ENCODE results near the gene AFF1. TPM values are rescaled to one million over a fixed set of nuclear protein-coding genes. Genes with fewer than 3 reads are reported as not detected.
"Not testable (repeated sequence)": the region's sequence is repeated elsewhere in the genome, so short reads cannot be mapped to it uniquely, and the experiment has no call there.

AFF1 gene
- polyA plus RNA-seq, 3 donors: 43.7 to 61.5 (median 51.0) TPM

DNA sequence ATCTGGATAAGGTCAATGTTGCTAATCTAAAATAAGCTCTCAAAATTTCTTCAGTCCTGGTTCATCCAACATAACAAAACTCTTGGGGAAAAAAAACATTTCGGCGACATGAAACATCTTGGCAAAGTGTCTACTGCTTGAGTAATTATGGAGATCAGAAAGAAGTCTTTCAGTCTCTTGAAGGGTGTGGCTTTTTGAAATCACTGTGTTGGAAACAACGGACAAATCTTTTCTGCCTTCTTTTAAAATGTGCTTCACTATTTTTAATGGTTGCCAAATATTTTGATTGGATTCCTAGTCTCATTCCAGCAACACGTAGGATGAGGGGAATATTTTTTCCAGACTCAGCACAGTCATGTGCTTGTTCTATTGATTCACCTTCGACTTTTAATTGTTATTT, 147.0 kb downstream of the AFF1 start:
- DNase-seq (ENCODE audit: extremely low read depth in 1 of 11, low read depth in 9 of 11, low spot score in 4 of 11): no peak

DNA sequence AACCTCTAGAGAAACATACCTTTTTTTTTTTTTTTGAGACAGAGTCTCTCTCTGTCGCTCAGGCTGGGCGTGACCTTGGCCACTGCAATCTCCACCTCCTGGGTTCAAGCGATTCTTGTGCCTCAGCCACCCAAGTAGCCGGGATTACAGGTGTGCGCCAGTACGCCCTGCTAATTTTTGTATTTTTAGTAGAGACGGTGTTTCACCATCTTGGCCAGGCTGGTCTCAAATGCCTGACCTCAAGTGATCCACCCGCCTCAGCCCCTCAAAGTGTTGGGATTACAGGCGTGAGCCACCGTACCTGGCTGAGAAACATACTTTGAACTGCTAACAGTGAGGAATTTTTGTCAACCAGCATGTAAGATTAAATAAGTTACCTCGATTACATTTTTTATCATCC, 150.9 kb downstream of the AFF1 start:
- DNase-seq (ENCODE audit: extremely low read depth in 1 of 11, low read depth in 9 of 11, low spot score in 4 of 11): not testable (repeated sequence)

DNA sequence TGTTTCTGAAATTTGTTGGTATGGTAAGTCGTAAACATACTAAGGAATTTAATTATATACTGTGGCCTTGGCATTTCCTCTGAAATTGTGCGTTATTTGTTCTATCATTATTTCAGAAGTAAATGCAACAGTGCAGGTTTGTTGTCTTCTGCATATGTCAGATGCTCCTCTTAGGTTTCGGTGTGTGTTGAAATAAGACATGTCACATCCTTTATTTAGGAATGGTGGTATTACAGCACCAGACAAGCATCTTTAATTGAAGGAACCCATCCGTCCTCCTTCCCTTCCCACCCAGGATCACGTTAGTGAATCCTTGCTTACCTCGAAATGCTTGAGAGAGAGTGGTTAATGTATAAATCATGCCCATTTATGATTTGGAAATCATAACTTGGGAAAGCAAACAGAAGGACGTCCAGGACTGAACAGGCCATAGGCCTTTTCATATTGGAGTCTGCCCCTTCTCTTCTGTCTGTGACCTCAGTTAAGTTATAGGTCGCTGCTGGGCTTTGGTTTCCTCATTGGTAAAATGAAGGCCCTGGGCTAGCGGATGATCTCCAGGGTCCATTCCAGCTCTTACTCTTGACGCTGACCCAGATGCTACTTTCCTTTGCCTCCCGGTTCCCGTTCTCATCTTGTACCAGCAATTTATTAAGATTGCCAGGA, 151.5 kb downstream of the AFF1 start:
- DNase-seq (ENCODE audit: extremely low read depth in 1 of 11, low read depth in 9 of 11, low spot score in 4 of 11): no peak

DNA sequence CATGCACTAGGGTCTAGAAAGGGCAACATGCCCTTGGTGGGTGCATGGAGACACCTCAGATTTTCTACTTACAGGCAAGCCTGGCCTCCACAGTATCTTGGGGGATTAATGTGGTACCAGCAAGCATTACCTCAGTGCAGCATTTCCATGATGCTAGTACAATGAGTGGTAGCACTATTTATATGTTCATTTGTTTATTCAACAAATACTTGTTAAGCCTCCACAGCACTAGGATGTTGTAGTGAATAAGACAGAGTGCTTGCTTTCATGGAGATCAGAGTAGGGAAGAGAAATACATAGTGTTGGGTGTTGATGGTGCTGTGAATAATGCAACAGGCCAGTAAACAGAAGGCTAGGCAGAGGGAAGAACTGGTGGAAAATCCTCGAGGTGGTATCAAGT, 152.2 kb downstream of the AFF1 start:
- DNase-seq (ENCODE audit: extremely low read depth in 1 of 11, low read depth in 9 of 11, low spot score in 4 of 11): no peak

DNA sequence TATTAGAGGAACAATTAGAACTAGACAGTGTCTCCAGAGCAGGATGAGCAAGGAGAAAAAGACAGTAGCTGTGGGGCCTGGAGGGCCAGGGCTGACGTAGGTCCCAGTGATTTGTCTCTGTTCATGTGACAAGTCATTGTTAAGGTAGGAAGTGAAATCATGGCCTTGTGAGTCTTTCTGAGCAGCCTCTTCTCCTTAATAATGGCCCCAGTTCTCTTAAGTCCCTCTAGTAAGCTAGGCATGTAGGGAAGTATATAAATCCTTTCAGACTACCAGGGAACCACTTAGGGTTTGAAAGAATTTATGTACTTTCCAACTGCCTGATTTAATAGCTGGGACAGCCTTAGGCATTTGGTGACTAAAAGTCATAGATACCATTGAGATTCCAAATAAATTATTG, 152.6 kb downstream of the AFF1 start:
- DNase-seq (ENCODE audit: extremely low read depth in 1 of 11, low read depth in 9 of 11, low spot score in 4 of 11): no peak

DNA sequence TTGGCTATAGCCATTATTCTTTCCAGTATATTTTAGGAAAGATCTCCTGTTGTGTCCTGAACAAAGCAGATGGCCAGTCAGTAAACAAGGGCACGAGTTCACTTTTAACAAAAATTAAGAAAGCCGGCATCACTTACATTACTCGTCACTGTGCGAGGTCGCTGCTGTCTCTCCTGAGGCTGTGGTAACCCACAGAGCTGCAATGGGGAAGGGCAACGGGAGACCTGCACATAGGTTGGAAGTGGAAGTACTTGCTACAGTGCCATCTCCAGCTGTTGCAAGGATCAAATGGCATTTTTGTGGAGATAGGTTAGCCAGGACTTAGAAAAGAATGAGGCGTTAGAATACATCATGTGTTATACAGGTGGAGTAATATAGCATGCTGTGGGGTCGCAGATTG, 153.4 kb downstream of the AFF1 start:
- no peak for DNase-seq (ENCODE audit: extremely low read depth in 1 of 11, low read depth in 9 of 11, low spot score in 4 of 11)

DNA sequence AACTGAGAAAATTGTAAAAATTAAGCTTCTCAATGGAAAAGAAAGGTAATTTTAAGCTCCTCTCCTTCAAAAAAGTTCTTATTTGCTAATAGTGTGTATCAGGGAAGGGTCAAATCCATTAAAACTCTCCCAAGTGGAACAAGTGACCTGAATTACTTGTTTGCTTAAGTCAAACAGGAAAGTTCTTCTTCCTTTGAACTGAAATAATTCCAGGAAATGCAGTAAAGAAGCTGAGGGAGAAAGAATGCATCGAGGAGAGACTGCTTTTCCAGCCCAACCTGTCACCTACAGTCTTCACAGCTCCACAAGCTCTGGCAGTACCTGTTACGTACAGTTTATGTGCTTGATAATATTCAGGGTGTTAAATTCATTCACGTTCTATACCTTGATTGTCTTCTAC, 154.6 kb downstream of the AFF1 start:
- peak in 3 of 11 donors; percentile 49 to 71 (median 67) for DNase-seq (ENCODE audit: extremely low read depth in 1 of 11, low read depth in 9 of 11, low spot score in 4 of 11)

DNA sequence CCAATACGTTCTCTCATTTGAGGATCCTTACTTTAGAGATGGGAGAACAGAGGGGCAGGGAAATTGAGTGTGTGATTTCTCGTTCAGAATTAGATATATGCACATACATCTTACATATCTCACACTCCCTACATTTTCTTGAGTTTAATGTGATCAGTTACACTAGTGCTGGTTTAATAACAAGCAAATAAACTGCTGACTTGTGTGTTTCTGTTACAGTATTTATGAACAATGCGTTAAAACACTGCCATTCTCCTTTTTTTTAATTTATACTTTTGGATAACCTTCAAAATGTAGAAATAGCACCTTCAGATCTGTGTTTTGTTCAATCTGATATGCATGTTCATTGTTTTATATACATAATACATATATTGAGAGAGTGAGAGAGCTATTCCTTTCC, 155.5 kb downstream of the AFF1 start:
- no peak for DNase-seq (ENCODE audit: extremely low read depth in 1 of 11, low read depth in 9 of 11, low spot score in 4 of 11)

DNA sequence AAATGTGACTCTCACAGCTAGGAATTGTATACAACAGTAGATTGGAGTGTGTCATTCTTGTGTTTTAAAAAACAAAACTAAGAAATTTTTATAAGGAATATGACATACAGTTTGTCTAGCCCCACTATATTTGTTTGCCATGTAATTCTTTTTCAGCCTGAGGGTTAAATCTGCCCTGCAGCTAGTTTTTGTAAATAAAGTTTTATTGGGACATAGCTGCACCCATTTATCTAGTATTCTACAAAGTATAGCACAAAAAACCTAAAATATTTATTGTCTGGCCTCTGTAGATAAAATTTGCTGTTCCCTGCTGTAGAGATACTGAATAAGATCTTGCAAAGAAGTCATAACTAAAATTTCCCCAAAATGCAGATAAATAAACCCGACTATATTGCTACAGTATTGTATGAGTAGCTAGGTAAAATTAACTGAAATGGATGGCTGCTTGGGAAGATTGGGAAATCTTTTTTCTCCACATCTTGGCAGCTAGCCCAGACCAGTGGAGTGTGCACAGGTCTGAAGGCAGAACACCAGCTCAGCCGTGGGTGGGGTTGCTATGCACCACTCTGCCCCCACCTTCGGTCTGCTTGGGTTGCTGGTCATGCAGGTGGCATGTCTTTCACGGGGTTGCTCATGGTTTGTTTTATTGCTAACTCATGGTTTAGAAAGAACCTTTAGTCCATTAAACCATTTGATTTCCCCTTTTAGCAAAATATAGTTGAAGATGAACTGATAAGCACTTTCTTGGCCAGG, 157.8 kb downstream of the AFF1 start:
- DNase-seq (ENCODE audit: extremely low read depth in 1 of 11, low read depth in 9 of 11, low spot score in 4 of 11): peak in 7 of 11 donors; percentile 64 to 89 (median 76)

DNA sequence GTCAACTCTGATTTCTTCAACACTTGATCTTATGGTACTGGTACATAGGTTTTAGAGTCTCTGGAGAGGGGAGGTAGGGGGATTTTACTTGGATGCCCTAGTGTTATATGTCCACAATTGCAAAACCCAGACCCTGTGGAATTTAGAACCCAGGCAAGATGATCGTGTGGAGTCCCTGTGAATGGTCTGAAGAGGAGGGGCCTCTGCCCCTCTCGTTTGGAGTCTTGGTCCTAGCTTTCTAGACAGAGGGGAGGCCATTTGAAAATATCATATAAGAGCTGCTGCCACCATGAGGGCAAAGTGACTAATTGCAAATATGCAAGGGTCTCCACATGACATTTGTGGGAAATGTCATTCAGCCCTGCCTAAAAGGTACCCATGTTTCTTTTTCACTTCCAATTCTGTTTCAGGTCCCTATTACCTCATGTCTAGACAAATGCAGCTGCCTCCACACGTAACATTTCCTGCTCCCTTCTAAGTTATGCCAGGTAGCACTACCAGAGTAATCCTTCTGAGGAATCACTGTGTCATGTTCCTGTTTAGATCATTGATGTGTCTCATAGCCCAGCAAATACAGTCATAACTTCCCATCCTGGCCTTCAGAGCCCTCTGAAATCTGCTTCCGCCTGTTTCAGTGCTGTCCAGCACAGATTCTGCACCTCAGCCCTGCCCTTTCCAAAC, 158.8 kb downstream of the AFF1 start:
- DNase-seq (ENCODE audit: extremely low read depth in 1 of 11, low read depth in 9 of 11, low spot score in 4 of 11): no peak

DNA sequence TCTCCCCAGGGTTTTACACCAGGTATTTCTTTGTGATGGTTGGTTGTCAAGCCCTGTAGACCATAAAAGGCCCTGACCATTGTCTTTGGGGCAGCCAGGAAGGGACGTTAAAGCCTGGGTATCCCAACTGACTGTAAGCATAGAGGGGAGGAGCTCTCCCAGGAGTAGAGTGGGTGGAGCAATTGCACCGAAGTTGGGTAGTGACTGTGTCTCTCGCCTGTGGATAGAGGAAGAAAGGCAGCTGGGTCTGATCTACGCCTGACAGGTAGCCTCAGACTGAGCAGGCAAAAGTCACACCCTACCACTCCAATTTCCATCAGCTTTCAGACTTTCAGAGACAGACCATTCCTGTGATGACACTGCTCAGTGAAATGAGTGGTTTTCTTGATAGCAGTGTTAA, 162.3 kb downstream of the AFF1 start:
- DNase-seq (ENCODE audit: extremely low read depth in 1 of 11, low read depth in 9 of 11, low spot score in 4 of 11): no peak

DNA sequence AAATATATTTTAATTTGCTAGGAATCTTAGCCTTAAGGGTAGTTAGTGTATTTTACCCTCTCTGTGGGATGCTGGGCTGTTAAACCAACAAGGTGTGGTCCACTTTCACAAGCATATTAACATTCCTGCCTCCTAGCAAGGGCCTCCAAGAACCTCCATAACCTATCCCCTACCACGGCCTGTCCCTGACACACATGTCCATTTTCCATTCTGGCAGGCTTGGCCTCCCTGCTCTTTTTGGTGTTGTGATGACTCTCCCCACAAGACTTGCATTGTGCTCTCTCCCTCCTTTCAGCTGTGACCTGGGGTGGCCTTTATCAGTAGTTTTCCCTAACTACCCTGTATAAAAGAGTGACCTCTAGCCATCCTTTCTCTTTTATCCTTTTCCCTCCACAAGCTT, 165.4 kb downstream of the AFF1 start:
- DNase-seq (ENCODE audit: extremely low read depth in 1 of 11, low read depth in 9 of 11, low spot score in 4 of 11): no peak

DNA sequence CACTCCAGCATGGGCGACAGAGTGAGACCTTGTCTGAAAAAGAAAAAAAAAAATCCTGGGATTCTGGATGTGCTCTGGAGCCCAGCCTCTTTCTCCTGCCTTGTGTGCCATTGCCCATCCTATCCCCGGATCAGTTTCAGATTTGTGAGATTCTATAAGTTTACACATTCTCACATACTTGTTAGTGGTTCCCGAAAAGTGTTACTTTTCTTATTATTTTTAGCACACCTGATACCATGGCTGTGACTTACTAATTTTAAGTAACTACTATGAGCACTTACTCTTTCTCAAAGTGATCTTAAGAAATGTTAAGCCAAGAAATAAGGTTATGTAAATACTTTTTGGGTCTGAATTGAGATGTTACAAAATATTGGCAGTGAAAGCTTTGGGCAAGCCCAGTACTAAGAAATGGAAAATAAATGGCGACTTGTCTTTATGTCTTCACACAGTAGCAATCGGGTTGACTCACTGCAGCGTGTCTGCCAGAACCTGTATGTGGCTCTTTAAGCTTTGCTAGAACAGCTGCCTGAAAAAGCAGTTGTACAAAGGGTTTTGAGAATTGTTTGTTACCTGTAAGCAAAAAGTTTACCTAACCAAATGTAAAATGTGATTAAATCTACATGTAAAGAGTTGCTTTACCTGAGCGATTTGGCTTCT, 166.9 kb downstream of the AFF1 start:
- DNase-seq (ENCODE audit: extremely low read depth in 1 of 11, low read depth in 9 of 11, low spot score in 4 of 11): no peak

DNA sequence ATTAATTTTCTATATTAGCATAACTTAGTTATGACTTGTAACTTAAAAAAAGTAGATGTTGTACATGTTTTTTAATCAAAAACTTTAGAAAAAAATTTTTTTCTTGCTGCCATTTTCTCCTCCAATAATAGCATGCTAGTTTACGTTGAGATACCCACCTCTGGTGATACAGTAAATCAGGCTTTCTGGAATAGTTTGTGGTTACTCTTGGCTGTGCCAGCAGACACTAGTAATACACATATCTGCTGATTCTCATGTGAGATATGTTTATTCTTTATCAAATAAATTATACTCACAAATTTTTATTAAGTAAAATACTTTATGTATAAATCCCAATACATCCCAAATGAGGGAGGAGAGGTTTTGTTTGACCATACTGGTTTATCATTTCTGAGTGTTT, 168.3 kb downstream of the AFF1 start:
- no peak for DNase-seq (ENCODE audit: extremely low read depth in 1 of 11, low read depth in 9 of 11, low spot score in 4 of 11)

DNA sequence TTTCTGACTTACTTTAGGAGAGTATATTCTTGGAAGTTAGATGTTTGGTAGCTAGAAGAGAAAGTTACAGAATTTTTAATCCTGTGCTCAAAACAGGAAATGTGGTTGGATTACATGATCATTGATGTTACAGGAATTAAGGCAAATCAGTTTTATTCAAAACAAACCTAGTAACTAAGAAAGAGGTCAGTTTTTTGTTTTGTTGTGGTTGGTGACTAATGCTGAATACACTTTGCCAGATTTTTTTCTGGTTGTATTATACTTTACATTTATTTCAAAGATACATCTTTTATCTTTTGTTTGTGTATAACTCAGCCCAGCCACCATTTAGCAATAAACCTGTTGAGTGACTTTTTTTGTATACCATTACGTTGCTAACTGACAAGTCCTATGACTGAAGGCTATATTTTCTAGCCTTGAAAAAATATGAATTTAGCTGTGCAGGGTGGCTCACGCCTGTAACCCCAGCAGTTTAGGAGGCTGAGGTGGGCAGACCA, 168.9 kb downstream of the AFF1 start:
- DNase-seq (ENCODE audit: extremely low read depth in 1 of 11, low read depth in 9 of 11, low spot score in 4 of 11): no peak

DNA sequence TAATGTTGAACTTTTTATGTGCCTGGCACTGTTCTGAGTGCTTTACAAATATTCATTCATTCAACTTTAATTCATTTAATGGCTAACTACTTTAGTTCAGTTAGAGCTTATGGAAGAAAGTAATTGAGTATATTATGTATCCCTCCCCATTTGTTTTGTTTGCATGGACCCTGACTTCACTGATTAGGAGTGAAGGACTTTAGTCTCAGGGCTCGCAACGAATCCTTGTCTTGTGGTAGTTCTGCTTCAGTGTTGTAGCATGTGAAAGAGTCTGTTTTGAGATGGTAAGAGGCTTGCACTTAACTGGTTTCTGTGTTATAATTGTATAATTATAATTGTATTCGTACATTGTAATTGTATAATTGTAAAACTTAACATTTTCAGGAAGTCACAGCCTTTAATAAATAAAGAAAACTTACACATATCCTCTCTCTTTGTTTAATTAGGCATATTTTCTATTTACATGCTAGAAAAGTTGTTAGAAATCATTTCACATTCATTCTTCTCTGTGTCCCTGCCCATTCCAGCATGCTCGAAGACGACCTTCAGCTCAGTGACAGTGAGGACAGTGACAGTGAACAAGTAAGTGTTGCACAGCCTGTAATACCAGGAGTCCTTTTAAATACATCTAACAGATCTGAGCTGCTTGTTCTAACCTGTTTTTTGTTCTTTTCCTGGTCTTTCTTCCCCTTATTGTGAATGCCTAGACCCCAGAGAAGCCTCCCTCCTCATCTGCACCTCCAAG, 170.5 kb downstream of the AFF1 start:
- DNase-seq (ENCODE audit: extremely low read depth in 1 of 11, low read depth in 9 of 11, low spot score in 4 of 11): no peak

DNA sequence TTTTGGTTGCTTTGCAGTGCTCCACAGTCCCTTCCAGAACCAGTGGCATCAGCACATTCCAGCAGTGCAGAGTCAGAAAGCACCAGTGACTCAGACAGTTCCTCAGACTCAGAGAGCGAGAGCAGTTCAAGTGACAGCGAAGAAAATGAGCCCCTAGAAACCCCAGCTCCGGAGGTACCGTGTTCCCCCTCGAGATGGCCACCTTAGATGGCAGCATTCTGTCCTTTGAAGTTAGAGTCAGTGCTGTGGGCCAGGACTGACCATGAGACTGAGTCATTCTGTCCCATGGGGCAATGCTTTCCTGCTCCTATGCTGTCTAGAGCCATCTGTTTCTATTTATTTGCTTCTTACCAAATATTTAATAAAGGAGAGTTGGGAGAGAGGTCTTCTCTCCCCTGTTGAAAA, 173.3 kb downstream of the AFF1 start:
- DNase-seq (ENCODE audit: extremely low read depth in 1 of 11, low read depth in 9 of 11, low spot score in 4 of 11): no peak

DNA sequence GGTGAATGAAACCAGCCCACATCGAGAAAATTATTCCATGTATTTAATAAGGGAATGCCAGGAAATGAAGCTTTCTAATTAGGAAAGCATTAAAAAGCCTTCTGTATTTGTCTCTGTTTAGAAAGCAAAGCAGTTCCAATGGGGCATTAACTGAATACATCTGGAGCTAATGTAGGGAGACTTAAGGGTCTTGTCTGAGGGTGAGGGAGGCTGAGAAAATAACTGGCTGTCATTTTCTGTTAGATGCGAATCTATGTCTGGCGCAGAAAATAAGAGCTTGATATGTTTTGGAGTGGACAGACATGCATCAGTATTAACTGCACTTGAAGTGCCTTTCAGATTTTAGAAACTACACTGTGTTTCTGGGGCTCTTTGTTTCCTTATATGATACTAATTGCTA, 174.3 kb downstream of the AFF1 start:
- no peak for DNase-seq (ENCODE audit: extremely low read depth in 1 of 11, low read depth in 9 of 11, low spot score in 4 of 11)

DNA sequence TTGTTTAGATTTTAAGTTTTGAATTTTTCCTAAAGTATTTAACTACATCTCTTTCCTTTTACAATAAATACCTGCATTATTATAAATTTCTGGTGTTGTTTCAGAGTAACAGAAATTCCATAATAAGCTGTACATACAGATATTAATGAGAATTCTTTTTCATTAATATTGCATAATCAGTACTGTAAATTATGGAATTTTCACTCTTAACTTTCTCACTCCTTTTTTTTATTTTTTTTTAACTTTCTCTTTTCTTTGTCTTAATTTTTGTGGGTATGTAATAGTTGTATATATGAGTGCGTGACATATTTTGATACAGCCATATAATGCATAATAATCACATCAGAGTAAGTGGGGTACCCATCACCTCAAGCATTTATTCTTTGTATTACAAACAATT, 175.1 kb downstream of the AFF1 start:
- DNase-seq (ENCODE audit: extremely low read depth in 1 of 11, low read depth in 9 of 11, low spot score in 4 of 11): no peak

All from renal cortex interstitium (tissue), 11 donors.